ENCODE results near the gene MCRIP2. TPM values are rescaled to one million over a fixed set of nuclear protein-coding genes. Genes with fewer than 3 reads are reported as not detected.

Gene MCRIP2
- polyA plus RNA-seq, 4 donors: 3.5 to 30.3 (median 15.3) TPM

- no peak for DNase-seq (ENCODE audit: low read depth in 4 of 4, low spot score in 3 of 4)
These were observed 9.7 kb upstream of the MCRIP2 start for GRCh38 chr16:631808-632358.

- no peak for DNase-seq (ENCODE audit: low read depth in 4 of 4, low spot score in 3 of 4)
These were observed 8.9 kb upstream of the MCRIP2 start for GRCh38 chr16:632486-633335.

- DNase-seq (ENCODE audit: low read depth in 4 of 4, low spot score in 3 of 4): no peak
These were observed 8.1 kb upstream of the MCRIP2 start for GRCh38 chr16:633336-634050.

GRCh38 chr16:634051-634670, 7.5 kb upstream of the MCRIP2 start:
- DNase-seq (ENCODE audit: low read depth in 4 of 4, low spot score in 3 of 4): no peak

GRCh38 chr16:634996-635395, 6.6 kb upstream of the MCRIP2 start:
- no peak for DNase-seq (ENCODE audit: low read depth in 4 of 4, low spot score in 3 of 4)

GRCh38 chr16:635573-636205, 5.9 kb upstream of the MCRIP2 start:
- no peak for DNase-seq (ENCODE audit: low read depth in 4 of 4, low spot score in 3 of 4)

- peak; percentile 81 to 89 (median 88) for DNase-seq (ENCODE audit: low read depth in 4 of 4, low spot score in 3 of 4)
These were observed 5.2 kb upstream of the MCRIP2 start, which contains the start of gene METTL26 for GRCh38 chr16:636206-637080. Gene METTL26 (minus strand): TSS chr16:636305. CDS start chr16:636290, 15 bp downstream.

- peak in 3 of 4 donors; percentile 75 to 79 (median 77) for DNase-seq (ENCODE audit: low read depth in 4 of 4, low spot score in 3 of 4)
These were observed 4.3 kb upstream of the MCRIP2 start for GRCh38 chr16:637081-638018.

GRCh38 chr16:638034-638543, 3.5 kb upstream of the MCRIP2 start:
- no peak for DNase-seq (ENCODE audit: low read depth in 4 of 4, low spot score in 3 of 4)

GRCh38 chr16:638836-639235, 2.8 kb upstream of the MCRIP2 start:
- no peak for DNase-seq (ENCODE audit: low read depth in 4 of 4, low spot score in 3 of 4)

- no peak for DNase-seq (ENCODE audit: low read depth in 4 of 4, low spot score in 3 of 4)
These were observed 1.0 kb upstream of the MCRIP2 start for GRCh38 chr16:640614-641013.

- no peak for DNase-seq (ENCODE audit: low read depth in 4 of 4, low spot score in 3 of 4)
These were observed 791 bp downstream of the MCRIP2 start for GRCh38 chr16:642189-643049.

GRCh38 chr16:643050-643368, 1.4 kb downstream of the MCRIP2 start:
- DNase-seq (ENCODE audit: low read depth in 4 of 4, low spot score in 3 of 4): no peak

- DNase-seq (ENCODE audit: low read depth in 4 of 4, low spot score in 3 of 4): no peak
These were observed 2.9 kb downstream of the MCRIP2 start for GRCh38 chr16:644556-644955.

- no peak for DNase-seq (ENCODE audit: low read depth in 4 of 4, low spot score in 3 of 4)
These were observed 4.4 kb downstream of the MCRIP2 start for GRCh38 chr16:645852-646678.

GRCh38 chr16:646679-647172, 5.1 kb downstream of the MCRIP2 start:
- no peak for DNase-seq (ENCODE audit: low read depth in 4 of 4, low spot score in 3 of 4)

All from left renal pelvis (tissue), 4 donors.